T-helper 17 cell (primary cell): ENCODE data around the gene SIK3. TPM values are rescaled to one million over a fixed set of nuclear protein-coding genes. Genes with fewer than 3 reads are reported as not detected.
"Not testable (repeated sequence)": the region's sequence is repeated elsewhere in the genome, so short reads cannot be mapped to it uniquely, and the experiment has no call there.

Experiments used
- ATAC-seq: fragments of 150-1000 bp; cut with Tn5 transposase; 2 replicates; pipeline ENCODE4 v1.10.0; 2021; ENCODE audit warnings: mild to moderate bottlenecking, moderate library complexity
- DNase-seq, 3 donors: peaks; one replicate each; pipeline versions ENCODE4 v3.0.0 to v3.0.0-alpha.2; 2020 to 2021
- H3K9me3 ChIP-seq: one replicate; pipeline ENCODE4 v1.7.0; 2013; ENCODE audit warnings: low read length, mild to moderate bottlenecking; ENCODE audit not compliant: control insufficient read depth, poor library complexity, severe bottlenecking
- H3K27ac Mint-ChIP-seq: one replicate; pipeline ENCODE4 v1.8.0; 2022; ENCODE audit warnings: mild to moderate bottlenecking, moderate library complexity, mixed read lengths
- H3K27me3 Mint-ChIP-seq: one replicate; pipeline ENCODE4 v1.8.0; 2022; ENCODE audit warnings: mixed read lengths
- H3K36me3 Mint-ChIP-seq: one replicate; pipeline ENCODE4 v1.8.0; 2022; ENCODE audit warnings: low read depth, mixed read lengths
- H3K4me1 Mint-ChIP-seq: one replicate; pipeline ENCODE4 v1.8.0; 2022; ENCODE audit warnings: mild to moderate bottlenecking, mixed read lengths
- H3K4me3 Mint-ChIP-seq: one replicate; pipeline ENCODE4 v1.8.0; 2022; ENCODE audit warnings: mild to moderate bottlenecking, moderate library complexity, mixed read lengths
- total RNA-seq, 4 donors: library from RNA in 2 of 4; stranded (reverse) in 2 of 4; gene quantifications; one replicate each; pipeline ENCODE4 v1.2.3 and lab custom pipeline; 2022 to 2026

Gene SIK3
- total RNA-seq, 2 donors from 2014 or later = 82.7 to 87.5 TPM

- no peak for DNase-seq
- Mint-ChIP-seq H3K4me1 (peaks cover 57% of the 10 kb centered on the region), H3K27ac (peak overlapping the region; percentile 37), H3K27me3 (no peaks in the 10 kb centered on the region), H3K36me3 (no peaks in the 10 kb centered on the region), H3K4me3 (no peak overlapping the region)
- no peaks in the 10 kb centered on the region for H3K9me3 ChIP-seq
- ATAC-seq = peak; percentile 13
Observed at GRCh38 chr11:117039900-117040299, 58.3 kb downstream of the SIK3 start.

GRCh38 chr11:117039270-117039669 lies 59.0 kb downstream of the SIK3 start:
- no peaks in the 10 kb centered on the region for H3K9me3 ChIP-seq
- Mint-ChIP-seq H3K4me3 (no peak overlapping the region), H3K36me3 (no peaks in the 10 kb centered on the region), H3K27me3 (no peaks in the 10 kb centered on the region), H3K27ac (peak overlapping the region; percentile 32), H3K4me1 (peaks cover 52% of the 10 kb centered on the region)
- ATAC-seq (no peak), DNase-seq (no peak)

- Mint-ChIP-seq H3K27me3 (no peaks in the 10 kb centered on the region), H3K4me3 (peak overlapping the region; percentile 53), H3K36me3 (no peaks in the 10 kb centered on the region), H3K27ac (peak overlapping the region; percentile 32), H3K4me1 (peaks cover 48% of the 10 kb centered on the region)
- ATAC-seq (peak; percentile 26), DNase-seq (no peak)
- no peaks in the 10 kb centered on the region for H3K9me3 ChIP-seq
Observed at GRCh38 chr11:117037975-117038350, 60.3 kb downstream of the SIK3 start.

DNA sequence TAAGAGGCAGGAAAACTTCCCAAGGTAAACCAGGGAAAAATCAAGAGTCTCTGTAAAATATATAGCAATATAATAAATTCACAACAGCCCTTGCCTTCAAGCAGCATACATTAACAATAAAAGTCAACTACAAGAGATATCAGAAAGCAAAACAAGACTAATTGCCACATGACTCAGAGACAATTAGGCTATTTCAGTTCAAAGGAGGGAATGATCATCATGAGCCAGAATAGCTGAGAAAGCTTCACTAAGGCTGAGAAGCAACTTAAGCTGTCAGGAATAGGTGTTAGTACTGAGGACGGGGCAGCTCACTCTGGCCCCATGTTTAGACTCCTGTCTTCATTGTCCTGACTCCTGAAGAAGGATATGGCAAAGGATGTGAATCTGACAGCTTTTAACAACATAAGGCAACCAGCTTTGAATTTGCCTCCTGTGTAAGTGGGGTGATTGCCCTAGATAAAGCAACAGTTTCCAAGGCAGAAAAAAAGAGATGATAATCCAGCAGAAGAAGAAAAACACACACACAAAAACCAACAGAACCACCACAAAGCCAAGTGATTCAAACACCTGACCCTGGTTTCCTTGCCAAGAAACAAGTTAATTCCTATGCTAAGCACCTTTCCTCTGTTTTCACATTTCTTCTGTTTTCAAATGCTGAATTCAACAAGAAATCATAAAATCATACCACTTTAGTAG lies 60.8 kb downstream of the SIK3 start:
- Mint-ChIP-seq H3K4me1 (peaks cover 46% of the 10 kb centered on the region), H3K4me3 (peak overlapping the region; percentile 19), H3K27ac (peak overlapping the region; percentile 32)

GRCh38 chr11:117034901-117035300 lies 63.3 kb downstream of the SIK3 start:
- Mint-ChIP-seq H3K4me3 (no peak overlapping the region), H3K27ac (peak overlapping the region; percentile 16), H3K27me3 (no peaks in the 10 kb centered on the region), H3K4me1 (peaks cover 42% of the 10 kb centered on the region), H3K36me3 (no peaks in the 10 kb centered on the region)
- ATAC-seq (no peak), DNase-seq (no peak)
- H3K9me3 ChIP-seq = no peaks in the 10 kb centered on the region

More for the DNA sequence above, 60.8 kb downstream of the SIK3 start:
- Mint-ChIP-seq H3K27me3 (no peaks in the 10 kb centered on the region), H3K36me3 (no peaks in the 10 kb centered on the region)
- H3K9me3 ChIP-seq = no peaks in the 10 kb centered on the region
- no peak for DNase-seq
- ATAC-seq = peak; percentile 54

- no peaks in the 10 kb centered on the region for H3K9me3 ChIP-seq
- H3K4me1 Mint-ChIP-seq = peaks cover 55% of the 10 kb centered on the region
- peaks cover 2% of the 10 kb centered on the region for H3K36me3 Mint-ChIP-seq
- H3K4me3 Mint-ChIP-seq = peak overlapping the region; percentile 49
- ATAC-seq (no peak), DNase-seq (no peak)
- H3K27ac Mint-ChIP-seq = peak overlapping the region; percentile 37
- no peaks in the 10 kb centered on the region for H3K27me3 Mint-ChIP-seq
Observed at GRCh38 chr11:117026593-117027330, 71.5 kb downstream of the SIK3 start.

- H3K4me3 Mint-ChIP-seq = peak overlapping the region; percentile 49
- peak overlapping the region; percentile 80 for H3K27ac Mint-ChIP-seq
- H3K9me3 ChIP-seq, H3K36me3 Mint-ChIP-seq, H3K27me3 Mint-ChIP-seq, ATAC-seq, DNase-seq: not testable (repeated sequence)
- H3K4me1 Mint-ChIP-seq = peaks cover 67% of the 10 kb centered on the region
Observed at GRCh38 chr11:117023707-117024106, 74.5 kb downstream of the SIK3 start.

GRCh38 chr11:117023178-117023577 lies 75.0 kb downstream of the SIK3 start:
- no peaks in the 10 kb centered on the region for H3K9me3 ChIP-seq
- ATAC-seq (peak; percentile 1), DNase-seq (no peak)
- Mint-ChIP-seq H3K27me3 (no peaks in the 10 kb centered on the region), H3K36me3 (no peaks in the 10 kb centered on the region), H3K4me1 (peaks cover 65% of the 10 kb centered on the region), H3K27ac (peak overlapping the region; percentile 80), H3K4me3 (peak overlapping the region; percentile 72)

DNA sequence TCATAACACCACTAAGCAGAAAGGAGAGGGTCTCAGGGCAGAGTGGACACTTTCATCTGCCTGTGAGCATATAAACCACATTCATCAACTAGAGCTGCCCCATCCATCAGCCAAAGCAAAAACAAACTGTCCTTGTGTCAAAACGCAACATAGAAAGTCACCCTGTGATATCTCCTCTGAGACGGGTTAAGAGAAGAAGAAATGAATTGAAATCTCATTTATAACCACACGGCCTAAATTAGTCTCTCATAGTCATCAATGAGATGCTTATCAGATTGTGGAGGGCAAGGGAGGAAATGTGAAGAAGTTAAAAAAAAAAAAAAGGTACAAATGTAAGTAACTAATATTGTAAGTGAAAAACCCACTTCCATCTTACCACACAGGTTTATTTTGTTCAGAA lies 75.7 kb downstream of the SIK3 start:
- H3K9me3 ChIP-seq = no peaks in the 10 kb centered on the region
- Mint-ChIP-seq H3K36me3 (no peaks in the 10 kb centered on the region), H3K27ac (peak overlapping the region; percentile 80), H3K27me3 (no peaks in the 10 kb centered on the region), H3K4me3 (peak overlapping the region; percentile 72), H3K4me1 (peaks cover 64% of the 10 kb centered on the region)
- ATAC-seq = peak; percentile 54
- DNase-seq = no peak

- Mint-ChIP-seq H3K4me3 (no peak overlapping the region), H3K4me1 (peaks cover 55% of the 10 kb centered on the region), H3K36me3 (peaks cover 3% of the 10 kb centered on the region), H3K27me3 (no peaks in the 10 kb centered on the region), H3K27ac (no peak overlapping the region)
- ATAC-seq = no peak
- no peaks in the 10 kb centered on the region for H3K9me3 ChIP-seq
- DNase-seq = no peak
Observed at GRCh38 chr11:117020869-117021564, 77.2 kb downstream of the SIK3 start.

- ATAC-seq = peak; percentile 43
- Mint-ChIP-seq H3K27ac (peak overlapping the region; percentile 72), H3K36me3 (peaks cover 3% of the 10 kb centered on the region), H3K4me3 (peak overlapping the region; percentile 5), H3K27me3 (no peaks in the 10 kb centered on the region), H3K4me1 (peaks cover 53% of the 10 kb centered on the region)
- no peak for DNase-seq
- no peaks in the 10 kb centered on the region for H3K9me3 ChIP-seq
Observed at GRCh38 chr11:117020287-117020686, 77.9 kb downstream of the SIK3 start.

DNA sequence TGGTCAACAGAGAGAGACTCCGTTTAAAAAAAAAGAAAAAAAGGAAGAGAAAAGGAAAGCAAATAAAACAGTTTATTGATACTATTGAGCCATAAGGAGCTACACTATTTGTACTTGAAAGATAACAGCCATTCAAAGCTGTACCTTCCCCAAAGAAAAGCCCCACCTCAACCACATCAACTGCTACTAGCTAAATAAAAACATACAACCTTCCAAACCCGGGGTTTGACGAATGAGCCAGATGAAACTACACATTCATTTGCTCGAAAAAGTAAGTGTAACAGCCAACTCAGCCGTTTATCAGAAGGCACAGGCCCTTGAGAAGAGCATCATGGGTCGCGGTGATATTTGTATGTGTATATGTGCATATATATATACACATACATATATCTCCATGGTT lies 78.4 kb downstream of the SIK3 start:
- ATAC-seq (peak; percentile 29), DNase-seq (no peak)
- H3K27me3 Mint-ChIP-seq = no peaks in the 10 kb centered on the region
- H3K9me3 ChIP-seq = no peaks in the 10 kb centered on the region
- peaks cover 3% of the 10 kb centered on the region for H3K36me3 Mint-ChIP-seq
- peak overlapping the region; percentile 67 for H3K4me3 Mint-ChIP-seq
- H3K4me1 Mint-ChIP-seq = peaks cover 49% of the 10 kb centered on the region
- H3K27ac Mint-ChIP-seq = peak overlapping the region; percentile 72

- ATAC-seq (no peak), DNase-seq (no peak)
- no peaks in the 10 kb centered on the region for H3K27me3 Mint-ChIP-seq
- peak overlapping the region; percentile 43 for H3K27ac Mint-ChIP-seq
- peaks cover 3% of the 10 kb centered on the region for H3K36me3 Mint-ChIP-seq
- H3K9me3 ChIP-seq = no peaks in the 10 kb centered on the region
- H3K4me1 Mint-ChIP-seq = peaks cover 34% of the 10 kb centered on the region
- peak overlapping the region; percentile 25 for H3K4me3 Mint-ChIP-seq
Observed at GRCh38 chr11:117017456-117017855, 80.8 kb downstream of the SIK3 start.
